NCI-H2081 treated with DMSO at 0.1 percent for 48 hours (cell line): ENCODE data around the gene DUSP21.
"Not testable (repeated sequence)": the region's sequence is repeated elsewhere in the genome, so short reads cannot be mapped to it uniquely, and the experiment has no call there.

Experiments
- DNase-seq: peaks from one replicate; lab custom pipeline; 2025; lab: John Stamatoyannopoulos, UW

DUSP21 gene

DNA sequence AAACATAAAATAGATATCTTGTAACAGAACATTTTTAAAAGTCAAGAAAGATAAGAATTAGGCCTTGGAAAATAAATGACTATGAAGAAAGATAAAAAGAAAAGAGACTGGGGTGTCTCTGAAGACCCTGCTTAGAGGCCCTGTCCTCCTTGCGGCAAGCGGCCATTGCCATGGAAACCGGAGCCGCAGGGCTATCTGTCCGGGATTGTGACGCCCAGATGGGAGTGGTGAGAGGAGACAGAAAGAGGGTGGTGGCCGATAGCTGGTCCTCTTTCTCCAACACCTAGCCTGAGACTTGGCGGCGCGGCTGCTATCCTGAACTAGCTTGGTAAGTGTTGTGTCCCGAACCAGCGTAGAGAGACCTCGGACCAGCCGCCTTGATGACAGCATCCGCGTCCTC is at the start of gene DUSP21:
Gene DUSP21, plus strand, starts transcription at position 269 of the 400 bp plus-strand sequence. Its CDS starts 112 bp downstream, at position 381.
- DNase-seq = no peak

DNA sequence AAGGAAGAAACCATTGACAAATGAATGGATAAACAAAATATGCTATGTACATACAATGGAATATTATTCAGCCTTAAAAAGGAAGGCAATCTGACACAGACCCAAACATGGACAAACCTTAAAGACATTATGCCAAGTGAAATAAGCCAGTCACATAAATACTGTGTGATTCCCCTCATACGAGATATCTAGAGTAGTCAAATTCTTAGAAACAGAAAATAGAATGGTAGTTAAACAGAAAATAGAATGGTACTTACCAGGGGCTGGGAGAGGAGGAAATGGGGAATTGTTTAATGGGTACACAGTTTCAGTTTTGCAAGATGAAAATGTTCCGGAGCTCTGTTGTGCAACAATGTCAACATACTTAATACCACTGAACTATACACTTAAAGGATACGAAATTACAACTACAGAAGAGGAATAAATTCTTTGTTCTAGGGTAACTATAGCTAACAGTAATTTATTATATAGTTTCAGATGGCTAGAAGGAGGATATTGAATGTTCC is 47.8 kb upstream of the DUSP21 start:
- no peak for DNase-seq

DNA sequence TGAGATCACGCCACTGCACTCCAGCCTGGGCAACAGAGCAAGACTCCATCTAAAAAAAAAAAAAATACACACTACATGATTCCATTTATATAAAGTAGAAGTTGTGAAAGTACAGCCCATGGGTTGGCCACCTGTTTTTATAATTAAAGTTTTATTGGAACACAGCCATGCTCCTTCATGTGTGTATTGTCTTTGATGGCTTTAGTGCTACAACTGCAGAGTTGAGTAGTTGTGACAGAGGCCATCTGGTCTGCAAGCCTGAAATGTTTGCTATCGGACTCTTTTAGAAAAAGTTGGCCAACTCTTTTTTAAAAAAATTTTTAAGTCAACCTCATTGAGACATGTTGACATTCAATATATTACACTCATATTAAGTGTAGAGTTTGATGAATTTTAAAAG is 41.2 kb upstream of the DUSP21 start:
- DNase-seq = no peak

DNA sequence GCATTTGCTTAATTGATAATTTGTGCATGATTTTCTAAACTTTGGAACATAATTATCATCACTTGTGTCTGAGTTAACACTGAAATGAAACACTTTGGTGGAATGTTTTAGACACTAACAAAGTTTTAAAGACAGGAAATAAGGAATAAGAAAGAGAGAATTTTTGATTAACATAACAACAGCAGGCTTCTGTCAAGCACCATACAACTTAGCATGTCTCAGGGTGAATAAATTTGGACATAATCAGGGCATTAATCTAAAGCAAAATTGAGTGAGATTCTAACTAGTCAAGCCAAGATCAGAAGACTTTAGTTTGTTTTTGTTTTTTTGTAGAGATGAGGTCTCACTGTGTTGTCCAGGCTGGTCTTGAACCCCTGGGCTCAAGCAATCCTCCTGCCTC is 28.1 kb upstream of the DUSP21 start:
- DNase-seq = no peak

DNA sequence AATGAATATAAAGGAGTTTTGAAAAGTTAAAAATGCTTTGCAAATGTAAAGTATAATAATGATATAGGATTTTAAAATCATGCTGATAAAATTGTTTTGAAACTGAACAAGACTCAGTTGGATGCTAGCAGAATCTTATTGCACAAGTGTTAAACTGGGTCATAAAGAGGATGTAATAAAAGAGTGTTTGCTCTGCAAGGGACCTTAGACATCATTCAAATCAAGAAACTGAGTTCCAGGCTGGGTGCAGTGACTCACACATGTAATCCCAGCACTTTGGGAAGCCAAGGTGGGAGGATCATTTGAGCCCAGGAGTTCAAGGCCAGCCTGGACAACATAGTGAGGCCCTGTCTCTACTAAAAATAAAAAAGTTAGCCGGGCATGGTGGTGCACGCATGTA is 27.5 kb upstream of the DUSP21 start:
- DNase-seq = no peak

DNA sequence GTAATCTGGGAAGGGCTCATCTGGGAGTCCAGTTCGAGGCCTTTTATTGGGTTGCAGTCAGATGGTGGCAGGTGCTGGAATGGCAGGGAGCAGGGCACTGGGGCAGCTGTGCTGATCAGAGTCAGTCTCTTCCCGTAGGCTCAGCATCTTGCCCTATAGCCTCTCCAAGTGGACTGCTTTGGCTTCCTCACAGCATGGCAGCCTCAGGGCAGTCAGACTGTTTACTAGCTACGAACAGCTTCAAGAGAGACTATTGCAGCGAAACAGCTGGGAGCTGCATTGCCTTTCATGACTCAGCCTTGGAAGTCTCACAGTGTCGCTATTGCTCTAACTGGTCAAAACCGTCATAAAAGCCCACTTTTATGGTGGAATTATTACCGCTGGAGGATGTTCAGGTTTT is 26.8 kb upstream of the DUSP21 start:
- no peak for DNase-seq

DNA sequence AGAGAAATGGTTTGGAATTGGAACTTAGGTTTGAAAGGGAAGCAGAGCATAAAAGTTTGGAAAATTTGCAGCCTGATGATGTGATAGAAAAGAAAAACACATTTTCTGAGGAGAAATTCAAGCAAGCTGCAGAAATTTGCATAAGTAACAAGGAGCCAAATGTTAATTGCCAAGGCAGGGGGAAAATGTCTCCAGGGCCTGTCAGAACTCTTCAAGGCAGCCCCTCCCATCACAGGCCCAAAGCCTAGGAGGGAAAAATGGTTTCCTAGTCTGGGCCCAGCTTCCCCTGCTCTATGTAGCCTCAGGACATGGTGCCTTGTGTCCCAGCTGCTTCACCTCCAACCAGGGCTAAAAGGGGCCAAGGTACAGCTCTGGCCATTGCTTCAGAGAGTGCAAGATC is 21.2 kb upstream of the DUSP21 start:
- DNase-seq = no peak

DNA sequence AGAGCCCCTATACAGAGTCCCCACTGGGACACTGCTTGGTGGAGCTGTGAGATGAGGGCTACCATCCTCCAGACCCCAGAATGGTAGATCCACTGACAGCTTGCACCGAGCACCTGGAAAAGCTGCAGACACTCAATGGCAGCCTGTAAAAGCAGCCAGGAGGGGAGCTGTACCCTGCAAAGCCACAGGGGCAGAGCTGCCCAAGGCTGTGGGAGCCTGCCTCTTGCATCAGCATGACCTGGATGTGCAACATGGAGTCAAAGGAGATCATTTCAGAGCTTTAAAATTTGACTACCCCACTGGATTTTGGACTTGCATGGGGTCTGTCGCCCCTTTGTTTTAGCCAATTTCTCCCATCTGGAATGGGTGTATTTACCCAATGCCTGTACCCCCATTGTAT is 20.6 kb upstream of the DUSP21 start:
- not testable (repeated sequence) for DNase-seq

DNA sequence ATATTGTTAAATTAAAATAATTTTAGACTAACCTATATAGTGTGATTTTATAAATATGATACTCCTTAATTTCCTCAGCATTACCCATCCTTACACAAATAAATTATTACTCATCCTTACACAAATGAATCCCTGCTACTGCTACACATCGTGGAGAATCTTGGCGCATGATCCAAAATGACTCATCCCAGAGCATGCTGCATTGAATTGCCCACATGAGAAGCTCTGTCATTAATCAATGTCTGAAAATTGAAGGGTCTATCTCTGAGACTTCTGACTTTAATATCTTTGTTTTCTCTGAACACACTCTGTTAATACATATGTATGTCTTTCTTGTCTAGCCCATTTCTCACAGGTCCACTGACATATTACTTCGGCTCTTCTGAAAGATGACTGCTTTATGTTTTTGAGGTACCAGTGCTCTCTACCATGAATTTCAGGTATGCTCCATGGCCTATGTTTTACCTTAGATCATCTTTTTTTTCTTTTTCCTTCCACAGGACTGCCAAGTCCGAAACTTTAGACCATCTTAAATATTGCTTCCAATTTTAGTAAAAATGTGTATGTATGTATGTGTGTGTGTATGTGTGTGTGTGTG is 15.7 kb upstream of the DUSP21 start:
- no peak for DNase-seq

DNA sequence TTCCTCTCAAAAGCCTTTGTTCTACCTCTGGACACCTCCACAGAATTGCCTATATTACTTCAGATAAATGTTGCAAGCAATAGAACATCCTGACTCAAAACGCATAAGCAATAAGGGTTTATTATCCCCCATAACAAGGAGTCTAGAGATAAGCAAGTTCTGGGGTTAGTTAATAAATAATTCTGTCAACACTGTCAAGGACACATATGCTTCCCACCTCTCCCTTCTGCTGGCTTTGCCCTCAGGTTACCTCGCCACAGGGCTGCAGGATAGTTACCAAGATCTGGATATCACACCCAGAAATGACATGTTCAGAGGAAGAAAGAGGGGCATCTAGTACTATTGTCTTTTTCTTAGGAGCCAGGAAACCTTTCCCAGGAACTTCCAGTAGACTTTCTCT is 14.0 kb upstream of the DUSP21 start:
- no peak for DNase-seq

DNA sequence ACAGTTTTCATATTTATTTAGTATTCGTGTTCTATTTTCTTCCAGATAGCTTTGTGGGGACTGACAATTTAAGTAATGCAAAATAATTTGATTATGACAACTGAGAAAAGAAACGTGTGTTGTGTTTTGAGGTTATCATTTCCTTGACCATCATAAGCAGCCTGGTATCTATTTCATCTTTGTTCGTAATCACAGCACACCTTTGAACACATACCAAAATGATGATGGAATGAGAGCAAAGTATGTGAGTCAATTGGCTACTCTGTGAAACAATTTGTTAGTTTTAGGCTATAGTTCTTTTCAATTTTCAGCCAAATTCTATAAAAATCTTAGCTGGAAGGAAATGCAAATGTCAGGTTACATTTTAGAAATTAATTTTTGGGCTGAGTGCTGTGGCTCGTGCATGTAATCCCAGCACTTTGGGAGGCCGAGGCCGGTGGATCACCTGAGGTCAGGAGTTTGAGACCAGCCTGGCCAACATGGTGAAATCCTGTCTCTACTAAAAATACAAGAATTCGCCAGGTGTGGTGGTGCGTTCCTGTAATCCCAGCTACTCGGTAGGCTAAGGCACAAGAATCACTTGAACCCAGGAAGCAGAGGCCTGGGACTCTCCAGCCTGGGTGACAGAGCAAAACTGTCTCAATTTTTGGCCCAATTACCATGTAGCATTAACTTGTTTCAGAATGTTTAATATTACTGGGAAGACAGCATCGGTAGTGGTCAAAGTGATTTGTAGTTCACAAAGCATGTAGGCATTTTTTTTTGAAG is 1.1 kb upstream of the DUSP21 start:
- DNase-seq = no peak

DNA sequence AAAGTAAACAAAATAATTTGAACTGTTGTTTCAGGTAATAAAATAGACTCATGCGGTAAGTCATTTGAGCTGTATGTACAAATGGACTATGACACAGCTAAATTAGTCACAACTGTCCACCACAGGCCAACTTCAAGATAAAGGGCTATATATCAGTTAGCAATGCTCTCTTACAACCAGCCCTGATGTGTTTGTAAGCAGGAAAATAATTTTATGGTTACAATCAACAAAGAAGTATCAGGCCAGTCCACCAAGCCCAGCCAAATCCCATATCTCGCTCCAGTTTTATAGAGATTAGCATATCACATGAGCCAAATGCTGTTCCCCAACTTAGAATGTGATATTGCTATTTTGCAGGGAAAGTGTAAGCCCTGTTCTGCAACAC is 511 bp upstream of the DUSP21 start:
- no peak for DNase-seq

DNA sequence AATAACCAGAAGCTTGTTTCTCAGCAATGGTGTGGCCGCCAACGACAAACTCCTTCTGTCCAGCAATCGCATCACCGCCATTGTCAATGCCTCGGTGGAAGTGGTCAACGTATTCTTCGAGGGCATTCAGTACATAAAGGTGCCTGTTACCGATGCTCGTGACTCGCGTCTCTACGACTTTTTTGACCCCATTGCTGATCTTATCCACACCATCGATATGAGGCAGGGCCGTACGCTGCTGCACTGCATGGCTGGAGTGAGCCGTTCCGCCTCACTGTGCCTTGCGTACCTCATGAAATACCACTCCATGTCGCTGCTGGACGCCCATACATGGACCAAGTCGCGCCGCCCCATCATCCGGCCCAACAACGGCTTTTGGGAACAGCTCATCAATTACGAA is 383 bp downstream of the DUSP21 start:
- DNase-seq = no peak

DNA sequence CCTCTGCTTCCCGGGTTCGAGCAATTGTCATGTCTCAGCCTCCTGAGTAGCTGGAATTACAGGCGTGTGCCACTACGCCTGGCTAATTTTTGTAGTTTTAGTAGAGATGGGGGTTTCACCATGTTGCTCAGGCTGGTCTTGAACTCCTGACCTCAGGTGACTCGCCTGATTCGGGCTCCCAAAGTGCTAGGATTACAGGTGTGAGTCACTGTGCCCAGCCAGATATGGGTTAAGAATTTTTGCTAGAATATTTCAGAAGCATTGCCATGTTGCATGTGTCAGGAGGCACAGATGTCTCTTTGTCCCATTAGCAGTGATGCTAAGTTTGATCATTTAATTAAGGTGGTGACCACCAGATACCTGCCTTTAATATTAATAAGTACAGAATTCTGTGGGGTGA is 7.1 kb downstream of the DUSP21 start:
- not testable (repeated sequence) for DNase-seq

DNA sequence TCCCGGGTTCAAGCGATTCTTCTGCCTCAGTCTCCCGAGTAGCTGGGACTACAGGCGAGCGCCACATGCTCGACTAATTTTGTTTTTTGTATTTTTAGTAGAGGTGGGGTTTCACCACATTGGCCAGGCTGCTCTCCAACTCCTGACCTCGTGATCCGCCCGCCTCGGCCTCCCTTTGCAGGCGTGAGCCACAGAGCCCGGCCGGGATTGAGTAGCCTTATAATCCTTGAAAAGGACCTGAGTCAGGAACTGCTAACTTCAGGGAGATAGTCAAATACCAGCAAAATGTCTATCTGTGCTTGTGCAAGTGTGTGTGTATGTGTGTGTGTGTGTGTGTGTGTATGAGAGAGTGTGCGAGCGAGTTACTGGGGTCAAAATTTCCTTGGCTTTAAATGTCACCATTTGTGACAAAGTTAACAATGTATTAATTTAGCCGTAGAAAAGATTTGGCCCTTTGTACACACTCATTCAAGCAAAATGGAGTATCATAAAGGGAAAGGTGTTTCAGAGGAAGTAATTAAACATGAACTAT is 27.4 kb downstream of the DUSP21 start:
- no peak for DNase-seq

DNA sequence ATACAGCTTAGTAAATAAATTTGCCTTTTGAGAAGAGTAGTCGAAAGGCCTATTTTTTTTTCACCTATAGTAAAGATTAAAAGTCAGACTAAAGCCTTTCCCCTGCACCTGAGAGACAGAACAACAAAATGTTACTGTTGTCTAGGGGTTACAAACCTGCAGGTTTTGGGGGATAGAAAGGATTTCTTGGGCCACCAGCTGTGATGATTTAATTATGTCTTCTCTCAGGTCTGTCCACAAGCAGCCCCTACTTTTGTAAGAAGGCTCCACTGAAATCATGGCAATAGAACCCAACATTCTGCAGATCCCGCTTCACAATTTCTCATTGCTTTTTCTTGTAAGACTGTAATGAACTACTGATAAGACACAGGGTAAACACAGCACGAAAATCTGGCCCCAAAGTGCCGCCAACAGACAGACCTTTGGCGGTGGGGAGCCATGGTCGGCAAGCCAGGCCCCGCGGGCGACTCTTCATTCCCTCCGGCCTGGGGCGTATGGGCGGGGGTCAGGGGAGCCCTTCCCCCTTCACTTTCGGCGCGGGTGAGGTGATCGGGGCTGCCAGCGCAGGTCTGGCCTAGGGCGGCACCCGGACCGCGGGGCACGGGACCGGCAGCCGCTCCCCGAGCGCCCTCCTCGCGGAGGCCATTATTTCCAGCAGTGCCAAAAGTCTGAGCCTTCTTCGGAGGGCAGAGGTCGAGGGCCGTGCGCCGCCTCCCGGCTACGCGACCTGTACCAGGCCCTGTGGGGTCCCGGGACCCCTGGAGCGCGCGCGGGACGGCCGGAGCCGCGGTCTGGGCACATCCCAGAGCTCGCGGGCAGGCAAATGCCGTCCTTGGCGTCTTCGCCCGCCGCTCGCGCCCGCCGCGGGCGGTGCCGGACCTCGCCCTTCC is 28.4 kb downstream of the DUSP21 start:
- no peak for DNase-seq

DNA sequence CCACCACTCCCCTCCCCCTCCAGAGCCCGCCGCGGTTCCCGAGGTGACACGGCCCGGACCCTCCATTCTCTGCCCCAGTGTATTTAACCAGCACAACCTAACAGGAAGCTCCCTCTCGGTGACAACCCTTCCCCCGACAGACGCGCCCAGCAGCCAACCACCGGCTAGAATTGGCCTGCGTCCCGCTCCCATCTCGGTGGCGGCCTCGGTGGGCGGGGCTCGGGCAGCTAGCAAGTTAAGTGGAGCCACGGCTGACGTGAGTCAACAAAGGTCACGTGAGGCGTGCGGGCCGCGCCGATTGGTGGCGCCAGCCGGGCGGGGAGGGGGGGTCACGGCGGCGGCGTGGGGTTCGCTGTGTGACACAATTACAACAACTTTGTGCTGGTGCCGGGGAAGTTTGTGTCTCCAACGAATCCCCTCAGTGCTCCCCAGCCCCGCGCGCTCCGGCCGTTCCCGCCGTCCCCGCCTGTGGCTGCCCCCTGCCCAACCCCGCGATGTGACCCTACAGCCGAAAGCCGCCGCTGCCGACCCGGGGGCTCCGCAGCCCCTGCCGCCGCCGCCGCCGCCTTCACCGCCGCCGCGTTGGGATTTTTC is 29.1 kb downstream of the DUSP21 start, which contains the start of gene KDM6A:
Gene KDM6A, plus strand, starts transcription at position 368 of the 594 bp plus-strand sequence. CDS start 364 bp downstream, outside the sequence.
- DNase-seq = peak; percentile 84

DNA sequence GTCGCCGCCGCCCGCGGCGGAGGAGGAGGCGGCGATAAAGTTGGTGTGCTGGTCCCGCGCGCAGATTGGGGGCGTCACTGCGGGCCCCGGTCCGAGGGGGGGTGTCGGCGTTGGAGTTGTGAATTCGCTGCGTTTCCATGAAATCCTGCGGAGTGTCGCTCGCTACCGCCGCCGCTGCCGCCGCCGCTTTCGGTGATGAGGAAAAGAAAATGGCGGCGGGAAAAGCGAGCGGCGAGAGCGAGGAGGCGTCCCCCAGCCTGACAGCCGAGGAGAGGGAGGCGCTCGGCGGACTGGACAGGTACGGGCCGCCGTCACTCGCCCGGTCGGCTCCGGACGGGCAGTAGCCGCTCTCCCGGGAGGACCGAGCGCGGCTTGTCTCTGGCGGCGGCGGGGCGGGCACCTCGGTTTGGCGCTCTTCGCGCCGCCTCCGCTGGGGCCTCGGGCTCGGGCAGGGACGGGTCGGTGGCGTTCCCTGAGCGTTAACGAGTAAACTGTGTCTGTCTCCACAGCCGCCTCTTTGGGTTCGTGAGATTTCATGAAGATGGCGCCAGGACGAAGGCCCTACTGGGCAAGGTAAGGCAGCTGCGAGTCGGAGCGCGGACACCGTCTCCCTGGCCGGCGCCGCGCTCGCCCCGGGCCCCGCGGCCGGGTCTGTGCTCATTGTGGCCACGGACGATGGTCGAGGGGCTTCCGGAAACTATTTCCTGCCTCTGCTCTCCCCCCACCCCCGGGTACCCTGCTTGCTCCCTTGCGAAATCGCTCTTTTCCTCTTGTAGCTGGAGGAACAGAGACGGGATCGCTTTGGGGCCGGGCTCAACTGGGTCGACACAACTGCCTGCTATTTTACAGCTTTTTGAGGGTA is 29.8 kb downstream of the DUSP21 start:
- DNase-seq = no peak

DNA sequence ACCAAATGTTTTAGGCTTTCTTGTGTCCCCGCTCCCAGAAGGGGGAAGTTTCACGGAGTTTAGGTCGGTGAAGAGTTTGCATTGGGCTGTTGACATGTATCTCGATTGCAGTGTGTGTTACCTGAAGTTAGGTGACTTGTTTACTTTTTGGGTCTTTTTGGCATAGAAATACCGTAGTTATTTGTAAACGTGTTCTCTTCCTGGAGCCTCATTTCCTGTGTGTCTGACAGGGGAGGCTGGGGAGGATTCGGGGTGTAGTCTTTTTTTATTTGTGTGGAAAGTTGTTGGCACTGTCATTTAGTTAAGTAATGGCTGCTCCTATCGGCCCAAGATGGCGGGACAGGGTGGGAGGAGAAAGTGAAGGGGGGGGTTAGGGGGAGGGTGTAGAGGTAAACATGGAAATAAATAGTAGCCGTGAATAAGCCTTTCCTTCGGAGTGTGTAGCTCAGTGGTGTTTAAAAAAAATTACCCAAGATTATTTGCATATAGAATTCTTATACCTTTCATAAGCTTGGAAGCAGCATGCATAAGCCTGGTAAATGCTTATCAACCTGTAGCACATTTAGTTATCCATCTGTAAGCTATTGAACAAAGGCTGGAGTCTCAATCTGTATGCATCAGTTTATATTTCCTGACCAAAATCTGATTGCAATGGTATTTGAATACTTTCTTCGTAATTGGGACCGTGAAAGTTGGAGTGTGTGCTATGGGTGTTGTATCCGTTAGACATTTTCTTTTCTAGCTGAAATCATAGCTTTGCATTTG is 30.8 kb downstream of the DUSP21 start:
- peak; percentile 0 for DNase-seq

DNA sequence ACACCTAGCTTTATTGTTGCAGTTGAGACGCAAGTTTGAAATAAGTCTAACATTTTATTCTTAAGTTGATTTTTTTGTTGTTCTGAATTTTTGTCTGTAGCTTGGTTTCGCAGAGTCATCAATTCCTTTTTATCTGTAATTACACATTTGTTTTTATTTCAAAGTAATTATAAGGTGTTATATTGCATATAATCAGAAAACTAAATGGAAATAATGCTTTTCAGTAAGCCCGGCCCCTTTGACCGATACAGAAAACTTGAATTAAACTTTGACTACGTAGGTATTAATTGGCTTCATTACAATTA is 31.3 kb downstream of the DUSP21 start:
- no peak for DNase-seq
